DOHH2 (cell line): ENCODE data around the gene ZMYND8.

Source experiments
- EZH2phosphoT487 ChIP-seq: fragments of 200-600 bp; sonication (generic); IDR thresholded peaks from 2 replicates; pipeline ENCODE4 v1.6.1; 2017; ENCODE audit warnings: borderline replicate concordance, mild to moderate bottlenecking, antibody characterized with exemption, low read length, moderate library complexity, mixed read lengths
- TF ChIP-seq, protein P1 (sequence below): fragments of 200-600 bp; sonication (generic); IDR thresholded peaks from one replicate; pipeline ENCODE4 v1.5.1; 2014; ENCODE audit warnings: antibody characterized with exemption, mild to moderate bottlenecking, low read depth, low read length; ENCODE audit not compliant: poor library complexity, severe bottlenecking

DNA sequence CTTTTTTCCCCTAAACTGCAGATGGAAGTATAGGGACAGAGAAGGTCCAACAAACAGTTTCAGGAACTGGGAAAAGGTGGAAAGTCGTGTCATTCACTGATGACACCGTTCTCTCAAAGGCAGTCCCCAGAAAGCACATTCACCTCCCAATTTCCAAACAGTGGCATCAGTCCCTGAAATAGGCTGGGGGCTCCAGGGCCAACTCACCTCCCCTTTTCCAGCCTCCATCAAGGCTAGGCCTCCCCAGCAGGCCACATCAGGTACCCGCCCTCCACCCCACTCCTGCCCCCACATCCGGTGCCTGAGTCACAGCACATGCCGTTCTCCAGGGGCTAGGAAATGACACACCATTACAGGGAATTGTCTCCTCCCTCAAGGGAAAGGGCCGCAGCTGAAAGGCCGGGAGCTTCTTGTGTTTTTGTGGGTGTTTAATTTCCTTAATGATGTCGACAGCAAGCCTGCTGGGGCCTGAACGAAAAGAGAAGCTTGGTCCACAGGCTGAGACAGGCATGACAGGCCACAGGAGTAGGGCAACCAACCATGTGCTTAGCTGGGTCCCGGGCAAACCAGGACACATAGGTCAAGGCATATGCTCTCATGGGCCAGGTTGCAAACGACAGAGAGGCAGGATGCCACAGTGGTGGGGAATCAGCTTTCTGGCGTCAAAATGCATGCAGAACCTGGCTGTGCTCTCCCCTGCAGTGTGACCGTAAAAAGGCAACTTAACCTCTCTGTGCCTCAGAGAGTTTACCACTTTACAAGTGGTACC, 39.2 kb downstream of the ZMYND8 start:
- TF ChIP-seq, protein P1, sequence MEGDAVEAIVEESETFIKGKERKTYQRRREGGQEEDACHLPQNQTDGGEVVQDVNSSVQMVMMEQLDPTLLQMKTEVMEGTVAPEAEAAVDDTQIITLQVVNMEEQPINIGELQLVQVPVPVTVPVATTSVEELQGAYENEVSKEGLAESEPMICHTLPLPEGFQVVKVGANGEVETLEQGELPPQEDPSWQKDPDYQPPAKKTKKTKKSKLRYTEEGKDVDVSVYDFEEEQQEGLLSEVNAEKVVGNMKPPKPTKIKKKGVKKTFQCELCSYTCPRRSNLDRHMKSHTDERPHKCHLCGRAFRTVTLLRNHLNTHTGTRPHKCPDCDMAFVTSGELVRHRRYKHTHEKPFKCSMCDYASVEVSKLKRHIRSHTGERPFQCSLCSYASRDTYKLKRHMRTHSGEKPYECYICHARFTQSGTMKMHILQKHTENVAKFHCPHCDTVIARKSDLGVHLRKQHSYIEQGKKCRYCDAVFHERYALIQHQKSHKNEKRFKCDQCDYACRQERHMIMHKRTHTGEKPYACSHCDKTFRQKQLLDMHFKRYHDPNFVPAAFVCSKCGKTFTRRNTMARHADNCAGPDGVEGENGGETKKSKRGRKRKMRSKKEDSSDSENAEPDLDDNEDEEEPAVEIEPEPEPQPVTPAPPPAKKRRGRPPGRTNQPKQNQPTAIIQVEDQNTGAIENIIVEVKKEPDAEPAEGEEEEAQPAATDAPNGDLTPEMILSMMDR = no peak
- no peak for TF ChIP-seq EZH2phosphoT487
